ENCODE results near the gene NFATC2. TPM values are rescaled to one million over a fixed set of nuclear protein-coding genes. Genes with fewer than 3 reads are reported as not detected.

Gene NFATC2
- total and polyA plus RNA-seq, 2 experiments from 2014 or later = 0.52 to 0.59 TPM

DNA sequence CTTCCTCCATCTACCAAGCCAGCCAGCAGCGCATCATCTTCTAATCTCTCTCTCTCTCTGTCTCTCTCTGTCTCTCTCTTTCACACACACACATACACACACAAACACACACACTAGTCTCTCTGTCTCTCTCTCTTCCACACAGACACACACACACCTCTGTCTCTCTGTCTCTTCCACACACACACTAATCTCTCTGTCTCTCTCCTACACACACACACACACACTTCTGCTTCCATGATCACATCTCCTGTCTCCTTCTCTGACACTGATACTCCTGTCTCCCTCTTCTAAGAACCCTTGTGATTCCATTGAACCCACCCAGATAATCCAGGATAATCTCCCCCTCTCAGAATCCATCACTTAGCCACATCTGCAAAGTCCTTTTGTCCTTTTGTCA is 181.3 kb downstream of the NFATC2 start:
- H3K4me3 ChIP-seq = no peak overlapping the region
- Mint-ChIP-seq H3K9me3 (peaks cover 21% of the 10 kb centered on the region), H3K36me3 (ENCODE audit: low read depth) (peaks cover 8% of the 10 kb centered on the region), H3K4me3 (no peak overlapping the region), H3K27ac (no peak overlapping the region), H3K27me3 (ENCODE audit: insufficient read depth, low read depth, poor library complexity) (no peaks in the 10 kb centered on the region), H3K4me1 (no peaks in the 10 kb centered on the region)
- H3K27me3 ChIP-seq (ENCODE audit: insufficient read depth) = no peaks in the 10 kb centered on the region
- H3K9me2 ChIP-seq (ENCODE audit: insufficient read depth) = no peaks in the 10 kb centered on the region
- no peak for DNase-seq (ENCODE audit: low spot score)
- H3K36me3 ChIP-seq (ENCODE audit: insufficient read depth) = no peaks in the 10 kb centered on the region; the same call in 1 of the 2 replicates
- TF ChIP-seq NANOG (IDR thresholded peaks at IDR 0.05; ENCODE audit: borderline replicate concordance) = no peak
- no peak for TF ChIP-seq STAT1 (IDR thresholded peaks at IDR 0.05; ENCODE audit: unreplicated experiment)
- no peak for TF ChIP-seq ZNF462 (CRISPR knock-in tag; IDR thresholded peaks at IDR 0.05)
- no peak for TF ChIP-seq ETS1 (IDR thresholded peaks at IDR 0.05)
- no peak for TF ChIP-seq POLR2AphosphoS5 (IDR thresholded peaks at IDR 0.05; ENCODE audit: low read depth)
- no peak for TF ChIP-seq EZH2phosphoT487 (IDR thresholded peaks at IDR 0.05; ENCODE audit: unreplicated experiment)
- no peaks in the 10 kb centered on the region for H3K4me1 ChIP-seq (ENCODE audit: insufficient read depth)
- H3F3A ChIP-seq (replicated peaks; ENCODE audit: low read depth) = no peaks in the 10 kb centered on the region
- H4K20me1 ChIP-seq (replicated peaks; ENCODE audit: insufficient read depth) = no peaks in the 10 kb centered on the region
- H3K4me2 ChIP-seq = no peak overlapping the region
- H3K27ac ChIP-seq (ENCODE audit: low read depth) = no peak overlapping the region
- no peaks in the 10 kb centered on the region for H3K79me2 ChIP-seq (replicated peaks; ENCODE audit: insufficient read depth)
- no peak for ATAC-seq
- no peak overlapping the region for H2AFZ ChIP-seq
